ENCODE results near the gene OR5A2.

- TF ChIP-seq, protein P1, sequence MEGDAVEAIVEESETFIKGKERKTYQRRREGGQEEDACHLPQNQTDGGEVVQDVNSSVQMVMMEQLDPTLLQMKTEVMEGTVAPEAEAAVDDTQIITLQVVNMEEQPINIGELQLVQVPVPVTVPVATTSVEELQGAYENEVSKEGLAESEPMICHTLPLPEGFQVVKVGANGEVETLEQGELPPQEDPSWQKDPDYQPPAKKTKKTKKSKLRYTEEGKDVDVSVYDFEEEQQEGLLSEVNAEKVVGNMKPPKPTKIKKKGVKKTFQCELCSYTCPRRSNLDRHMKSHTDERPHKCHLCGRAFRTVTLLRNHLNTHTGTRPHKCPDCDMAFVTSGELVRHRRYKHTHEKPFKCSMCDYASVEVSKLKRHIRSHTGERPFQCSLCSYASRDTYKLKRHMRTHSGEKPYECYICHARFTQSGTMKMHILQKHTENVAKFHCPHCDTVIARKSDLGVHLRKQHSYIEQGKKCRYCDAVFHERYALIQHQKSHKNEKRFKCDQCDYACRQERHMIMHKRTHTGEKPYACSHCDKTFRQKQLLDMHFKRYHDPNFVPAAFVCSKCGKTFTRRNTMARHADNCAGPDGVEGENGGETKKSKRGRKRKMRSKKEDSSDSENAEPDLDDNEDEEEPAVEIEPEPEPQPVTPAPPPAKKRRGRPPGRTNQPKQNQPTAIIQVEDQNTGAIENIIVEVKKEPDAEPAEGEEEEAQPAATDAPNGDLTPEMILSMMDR (conservative IDR thresholded peaks at IDR 0.05 in 1 of 2, IDR thresholded peaks at IDR 0.05 in 1 of 2; ENCODE audit: extremely low read depth in 1 of 2, insufficient read depth in 1 of 2, low read depth in 1 of 2, low read length in 2 of 2), result no peak
- TF ChIP-seq EZH2 (IDR thresholded peaks at IDR 0.05; ENCODE audit: borderline replicate concordance, low read length), result no peak
These were observed 9.2 kb downstream of the OR5A2 start for GRCh38 chr11:59417023-59417422.
